ENCODE measurements around the gene SUPT4H1. TPM values are rescaled to one million over a fixed set of nuclear protein-coding genes. Genes with fewer than 3 reads are reported as not detected.

Gene SUPT4H1
- total RNA-seq, 1 experiment from 2014 or later = 109 TPM

DNA sequence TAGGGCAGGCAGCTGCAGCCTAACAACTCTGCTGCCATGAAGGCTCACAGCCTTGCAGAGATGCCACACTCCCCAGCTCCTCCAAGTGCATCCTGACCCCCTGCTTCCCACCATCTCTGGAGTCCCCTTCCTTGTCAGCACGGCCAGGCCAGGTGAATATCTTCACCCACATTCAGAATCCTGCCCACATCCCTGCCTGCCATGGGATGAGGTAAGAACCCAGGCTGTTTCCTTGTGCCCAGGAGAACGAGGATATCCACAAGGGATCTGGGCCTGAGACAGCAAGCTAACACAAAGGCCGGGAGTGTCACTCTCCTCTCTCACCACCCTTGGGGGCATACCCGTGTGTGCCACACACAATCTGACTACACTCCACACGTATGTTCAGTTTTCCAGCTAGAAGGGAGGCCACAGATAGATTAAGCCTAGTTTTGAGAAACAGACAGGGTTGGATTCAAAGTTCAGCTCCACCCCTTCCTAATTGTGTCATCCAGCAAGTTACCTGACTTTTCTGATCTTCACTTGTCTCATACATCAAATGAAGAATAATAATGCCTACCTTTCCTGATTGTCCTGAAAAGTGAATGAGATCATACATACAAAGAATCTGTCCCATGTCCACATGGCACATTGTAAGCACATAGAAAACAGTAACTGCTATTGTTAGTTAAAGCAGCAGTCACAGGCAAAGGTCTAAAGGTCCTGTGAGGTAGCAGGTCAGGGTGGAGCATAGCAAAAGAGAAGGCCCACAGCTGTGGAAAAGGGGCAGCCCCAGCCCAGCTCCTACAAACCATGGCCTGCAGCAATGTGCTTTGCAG lies 17.4 kb upstream of the SUPT4H1 start:
- H3T11ph ChIP-seq (ENCODE audit: low read length) = no peak overlapping the region
- no peak overlapping the region for H3K14ac ChIP-seq (ENCODE audit: insufficient read depth, low read length)
- H3K27ac Mint-ChIP-seq = no peak overlapping the region
- no peak overlapping the region for H3K23ac ChIP-seq (ENCODE audit: insufficient read length, low read depth, low read length)
- WGBS (ENCODE audit: extremely low coverage, insufficient read length, low lambda C conversion rate) = no CpG with 5 or more reads among the region's 5 CpGs
- H2AK5ac ChIP-seq (ENCODE audit: insufficient read length, low read length) = no peak overlapping the region
- no peak overlapping the region for H3K56ac ChIP-seq (ENCODE audit: insufficient read length, low read depth, low read length)
- no peaks in the 10 kb centered on the region for H3K79me1 ChIP-seq (ENCODE audit: insufficient read depth, low read depth, low read length, poor library complexity, severe bottlenecking)
- H3K4ac ChIP-seq (ENCODE audit: low read depth, low read length) = no peak overlapping the region
- H3K9me3 Mint-ChIP-seq = no peaks in the 10 kb centered on the region
- no peak overlapping the region for H4K91ac ChIP-seq (ENCODE audit: insufficient read length, low read depth, low read length)
- DNase-seq = no peak
- no peaks in the 10 kb centered on the region for H3K79me2 ChIP-seq (ENCODE audit: insufficient read depth, low read length)
- H4K8ac ChIP-seq (replicated peaks; ENCODE audit: insufficient read length, low read depth, low read length) = no peak overlapping the region
- H3K36me3 Mint-ChIP-seq (ENCODE audit: insufficient read depth in 1 of 3, low read depth in 3 of 3) = no peaks in the 10 kb centered on the region; a peak in 1 of 7 replicates
- H3K4me1 ChIP-seq (ENCODE audit: insufficient read depth, low read length) = no peaks in the 10 kb centered on the region
- H2BK120ac ChIP-seq (ENCODE audit: low read depth, low read length, poor library complexity, severe bottlenecking) = no peak overlapping the region
- H3K9me3 ChIP-seq (ENCODE audit: control insufficient read depth, low read depth, low read length) = no peaks in the 10 kb centered on the region
- H2AFZ ChIP-seq (ENCODE audit: low read length) = no peak overlapping the region
- H3K4me2 ChIP-seq (ENCODE audit: insufficient read depth, insufficient read length, low read length) = no peak overlapping the region
- H3K27me3 Mint-ChIP-seq (ENCODE audit: low read depth) = no peaks in the 10 kb centered on the region; the same call in 1 of the 2 replicates
- H3K4me3 Mint-ChIP-seq = no peak overlapping the region
- H3K27ac ChIP-seq (ENCODE audit: insufficient read length, low read depth, low read length) = no peak overlapping the region
- H3K27me3 ChIP-seq (ENCODE audit: insufficient read depth, low read length) = no peaks in the 10 kb centered on the region
- H4K20me1 ChIP-seq (ENCODE audit: control insufficient read depth, insufficient read depth, insufficient read length) = no peaks in the 10 kb centered on the region
- no peak overlapping the region for H2BK15ac ChIP-seq (ENCODE audit: low read depth, low read length)
- no peak overlapping the region for H3K18ac ChIP-seq (ENCODE audit: insufficient read length, low read depth, low read length)
- H3K9ac ChIP-seq (ENCODE audit: extremely low read depth, insufficient read length, low read length) = no peak overlapping the region
- TF ChIP-seq, protein P1, sequence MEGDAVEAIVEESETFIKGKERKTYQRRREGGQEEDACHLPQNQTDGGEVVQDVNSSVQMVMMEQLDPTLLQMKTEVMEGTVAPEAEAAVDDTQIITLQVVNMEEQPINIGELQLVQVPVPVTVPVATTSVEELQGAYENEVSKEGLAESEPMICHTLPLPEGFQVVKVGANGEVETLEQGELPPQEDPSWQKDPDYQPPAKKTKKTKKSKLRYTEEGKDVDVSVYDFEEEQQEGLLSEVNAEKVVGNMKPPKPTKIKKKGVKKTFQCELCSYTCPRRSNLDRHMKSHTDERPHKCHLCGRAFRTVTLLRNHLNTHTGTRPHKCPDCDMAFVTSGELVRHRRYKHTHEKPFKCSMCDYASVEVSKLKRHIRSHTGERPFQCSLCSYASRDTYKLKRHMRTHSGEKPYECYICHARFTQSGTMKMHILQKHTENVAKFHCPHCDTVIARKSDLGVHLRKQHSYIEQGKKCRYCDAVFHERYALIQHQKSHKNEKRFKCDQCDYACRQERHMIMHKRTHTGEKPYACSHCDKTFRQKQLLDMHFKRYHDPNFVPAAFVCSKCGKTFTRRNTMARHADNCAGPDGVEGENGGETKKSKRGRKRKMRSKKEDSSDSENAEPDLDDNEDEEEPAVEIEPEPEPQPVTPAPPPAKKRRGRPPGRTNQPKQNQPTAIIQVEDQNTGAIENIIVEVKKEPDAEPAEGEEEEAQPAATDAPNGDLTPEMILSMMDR (conservative IDR thresholded peaks at IDR 0.05) = no peak
- H4K5ac ChIP-seq (ENCODE audit: insufficient read length, low read depth, low read length) = no peak overlapping the region
- H3K23me2 ChIP-seq (ENCODE audit: insufficient read length, low read depth, low read length, poor library complexity, severe bottlenecking) = no peaks in the 10 kb centered on the region
- peaks cover 8% of the 10 kb centered on the region in 2 experiments for H3K4me1 Mint-ChIP-seq
- H2BK20ac ChIP-seq (ENCODE audit: low read depth, low read length, poor library complexity, severe bottlenecking) = no peak overlapping the region
- no peak overlapping the region for H2BK5ac ChIP-seq (ENCODE audit: insufficient read length, low read length)
- no peak overlapping the region for H2BK12ac ChIP-seq (ENCODE audit: insufficient read length, low read depth, low read length)

All from H9 (cell line).